Stomach smooth muscle (tissue), 2 donors: ENCODE results near the gene DNAJB2.

ENCODE experiments used
- H3K27ac ChIP-seq: one replicate; pipeline ENCODE4 v1.7.0; 2013; ENCODE audit warnings: mild to moderate bottlenecking, low read length, inconsistent platforms
- H3K27me3 ChIP-seq, 2 donors: one replicate each; pipeline ENCODE4 v1.7.0; 2013; ENCODE audit warnings: low read length in 2 of 2; ENCODE audit not compliant: insufficient read depth in 2 of 2, control insufficient read depth in 1 of 2
- H3K36me3 ChIP-seq, 2 donors: one replicate each; pipeline ENCODE4 v1.7.0; 2013; ENCODE audit warnings: low read length in 2 of 2; ENCODE audit not compliant: control insufficient read depth in 2 of 2, insufficient read depth in 2 of 2
- H3K4me1 ChIP-seq: one replicate; pipeline ENCODE4 v1.7.0; 2013; ENCODE audit warnings: low read length; ENCODE audit not compliant: control insufficient read depth, insufficient read depth
- H3K4me3 ChIP-seq, 2 donors: one replicate each; pipeline ENCODE4 v1.7.0; 2013; ENCODE audit warnings: low read length in 2 of 2
- H3K9ac ChIP-seq, 2 donors: one replicate each; pipeline ENCODE4 v1.7.0; 2013; ENCODE audit warnings: low read length in 2 of 2, mild to moderate bottlenecking in 1 of 2
- H3K9me3 ChIP-seq, 2 donors: one replicate each; pipeline ENCODE4 v1.7.0; 2013; ENCODE audit warnings: low read length in 2 of 2; ENCODE audit not compliant: control insufficient read depth in 2 of 2
- donor health status: healthy.
- donor health status: Pancreatic carcinoma.

The DNAJB2 gene

DNA sequence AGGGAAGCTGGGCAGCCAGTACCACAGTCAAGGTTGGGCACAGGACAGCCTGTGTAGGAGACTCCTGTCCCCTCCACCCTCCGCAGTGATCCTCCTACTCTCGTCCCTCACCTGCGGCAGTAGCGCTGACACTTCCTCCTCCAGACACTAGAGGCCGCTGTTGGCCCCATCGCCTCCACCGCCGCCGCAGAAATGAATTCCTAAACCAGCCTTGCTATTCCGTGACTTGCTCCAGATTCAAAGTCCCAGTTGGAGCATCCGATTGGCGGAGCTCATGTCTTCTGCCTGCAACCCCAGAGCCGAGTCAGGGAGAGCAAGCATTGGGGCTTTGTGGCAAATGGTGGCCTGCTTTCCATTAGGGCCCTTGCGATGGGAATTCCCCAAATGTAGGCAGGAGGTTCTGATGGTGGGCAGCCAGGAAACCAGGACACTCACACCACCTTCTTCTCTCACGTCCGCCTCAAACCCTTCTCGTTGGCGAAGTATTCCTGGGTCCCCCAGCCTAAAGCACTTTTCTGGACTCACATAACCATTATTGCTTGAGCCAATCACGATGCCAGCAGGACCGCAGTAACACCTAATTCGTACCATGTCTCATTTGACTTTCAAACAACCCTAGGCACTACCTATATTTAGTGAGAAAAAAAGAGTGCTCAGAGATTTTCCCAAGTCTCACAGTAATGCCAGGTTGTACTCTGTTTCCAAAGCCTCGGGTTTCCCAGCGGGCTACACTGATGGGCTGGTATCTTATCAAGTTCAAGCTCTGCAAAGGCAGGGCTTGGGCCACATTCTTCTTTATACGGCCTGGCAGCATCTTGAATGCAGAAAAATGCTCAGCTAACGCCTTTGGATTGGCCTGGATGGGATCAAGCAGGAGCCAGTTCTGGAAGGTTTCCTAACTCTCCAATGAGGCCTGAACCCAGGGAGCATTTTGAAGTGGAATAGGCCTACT is 1.2 kb upstream of the DNAJB2 start:
- Histone ChIP-seq H3K9me3 (no peaks in the 10 kb centered on the region), H3K36me3 (peaks cover 24 to 25% of the 10 kb centered on the region in 2 donors), H3K4me3 (peak overlapping the region; percentile 36 to 66), H3K4me1 (peaks cover 56% of the 10 kb centered on the region), H3K27me3 (no peaks in the 10 kb centered on the region), H3K9ac (peak overlapping the region; percentile 52 to 75), H3K27ac (peak overlapping the region; percentile 95)

DNA sequence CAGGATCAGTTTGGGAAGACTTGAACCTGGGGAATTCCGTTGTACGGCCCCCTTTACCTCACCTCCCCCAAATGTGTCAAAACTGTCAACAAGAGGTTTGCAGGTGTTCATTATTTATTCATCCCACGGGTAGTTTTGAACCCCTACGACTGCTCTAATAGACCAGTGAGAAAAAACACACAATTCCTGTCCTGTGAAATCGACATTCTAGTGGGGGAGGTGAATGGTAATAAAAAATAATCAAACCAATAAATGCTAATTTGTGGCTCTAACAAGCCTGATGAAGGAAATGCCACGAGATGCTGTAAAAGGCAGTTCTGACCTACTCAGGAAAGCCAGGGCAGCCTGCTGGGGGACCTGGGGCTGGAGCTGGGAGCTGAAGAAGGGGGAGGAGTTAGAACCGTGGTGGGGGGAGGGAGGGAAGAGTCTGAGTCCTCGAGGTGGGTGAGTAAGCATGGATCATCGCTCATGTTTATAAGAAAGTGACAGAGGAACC is 463 bp upstream of the DNAJB2 start:
- Histone ChIP-seq H3K4me1 (peaks cover 55% of the 10 kb centered on the region), H3K27ac (peak overlapping the region; percentile 95), H3K27me3 (no peaks in the 10 kb centered on the region), H3K9ac (peak overlapping the region; percentile 52 to 75), H3K9me3 (no peaks in the 10 kb centered on the region), H3K4me3 (peak overlapping the region; percentile 21 to 66), H3K36me3 (peaks cover 30 to 32% of the 10 kb centered on the region in 2 donors)

DNA sequence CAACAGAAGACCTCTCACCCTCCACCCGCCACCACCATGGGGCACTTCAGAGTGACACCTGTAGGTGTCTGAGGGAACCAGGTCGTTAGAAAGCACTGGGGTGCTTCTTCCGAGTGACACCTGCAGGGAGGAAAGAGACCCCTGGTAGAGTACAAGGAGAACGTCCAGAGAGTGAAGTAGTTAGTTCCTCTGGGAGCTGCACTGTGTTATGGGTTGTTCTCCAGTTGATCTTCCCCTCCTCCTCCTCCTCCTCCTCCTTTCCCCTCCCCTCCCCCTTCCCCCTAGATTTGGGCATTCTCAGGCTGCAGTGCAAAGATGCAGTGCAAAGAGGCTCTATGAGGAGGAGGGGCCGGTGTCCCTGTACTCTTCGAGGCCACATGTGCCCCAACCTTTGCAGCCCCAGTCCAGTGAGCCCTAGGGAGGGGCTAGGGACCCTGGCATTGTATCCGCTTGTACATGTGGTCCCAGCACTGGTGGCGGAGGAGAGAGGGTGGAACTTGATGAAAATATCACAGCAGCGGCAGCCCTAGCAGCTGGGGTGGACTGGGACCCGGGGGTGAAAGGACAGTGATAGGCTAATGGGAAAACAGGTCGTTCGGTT is 850 bp downstream of the DNAJB2 start:
- Histone ChIP-seq H3K4me1 (peaks cover 47% of the 10 kb centered on the region), H3K36me3 (peaks cover 43% of the 10 kb centered on the region in 2 donors), H3K4me3 (peak overlapping the region; percentile 90 to 93), H3K9ac (peak overlapping the region; percentile 90 to 94), H3K9me3 (no peaks in the 10 kb centered on the region), H3K27ac (peak overlapping the region; percentile 95), H3K27me3 (no peaks in the 10 kb centered on the region)

DNA sequence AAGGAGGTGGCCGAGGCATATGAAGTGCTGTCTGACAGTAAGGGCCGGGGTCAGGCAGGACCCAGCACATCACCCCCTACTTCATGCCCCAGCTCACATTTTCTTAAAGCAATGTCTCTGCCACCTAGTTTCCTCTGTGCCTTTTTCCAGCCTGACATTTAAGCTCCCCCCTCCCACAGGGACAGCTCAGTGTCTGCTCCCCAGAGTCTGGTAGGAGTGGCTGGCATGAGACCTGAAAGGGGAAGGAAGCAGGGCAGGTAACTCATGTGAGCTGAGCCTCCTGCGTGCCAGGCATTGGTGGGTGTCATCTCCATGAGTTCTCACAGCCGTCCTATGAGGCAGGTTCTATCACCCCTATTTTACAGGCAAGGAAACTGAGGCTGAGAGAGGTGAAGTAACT is 1.5 kb downstream of the DNAJB2 start:
- H3K4me3 ChIP-seq = no peak overlapping the region
- peaks cover 45 to 46% of the 10 kb centered on the region in 2 donors for H3K36me3 ChIP-seq
- peak overlapping the region; percentile 95 for H3K27ac ChIP-seq
- H3K27me3 ChIP-seq = no peaks in the 10 kb centered on the region
- peak overlapping the region; percentile 9 to 42 for H3K9ac ChIP-seq
- no peaks in the 10 kb centered on the region for H3K9me3 ChIP-seq
- H3K4me1 ChIP-seq = peaks cover 51% of the 10 kb centered on the region

DNA sequence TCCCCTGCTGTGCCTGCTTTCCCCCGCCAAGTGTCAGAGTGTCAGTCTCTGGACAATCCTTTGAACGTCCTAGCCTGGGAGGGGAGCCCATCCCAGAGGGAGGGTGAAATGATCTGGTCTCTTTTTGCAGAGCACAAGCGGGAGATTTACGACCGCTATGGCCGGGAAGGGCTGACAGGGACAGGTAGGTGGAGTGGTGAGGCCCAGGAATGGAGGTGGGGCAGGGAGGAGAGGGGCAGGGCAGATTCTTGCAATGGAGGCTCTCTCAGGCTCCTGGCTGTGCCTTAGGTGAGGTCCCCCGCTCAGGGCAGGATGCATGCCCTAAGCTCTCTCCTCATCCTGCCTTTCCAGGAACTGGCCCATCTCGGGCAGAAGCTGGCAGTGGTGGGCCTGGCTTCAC is 2.4 kb downstream of the DNAJB2 start:
- peaks cover 53% of the 10 kb centered on the region for H3K4me1 ChIP-seq
- H3K9me3 ChIP-seq = no peaks in the 10 kb centered on the region
- H3K9ac ChIP-seq = peak overlapping the region in 1 of 2 donors; percentile 47
- H3K27me3 ChIP-seq = no peaks in the 10 kb centered on the region
- no peak overlapping the region for H3K27ac ChIP-seq
- H3K4me3 ChIP-seq = no peak overlapping the region
- H3K36me3 ChIP-seq = peaks cover 46% of the 10 kb centered on the region in 2 donors

GRCh38 chr2:219282375-219282774 is 3.2 kb downstream of the DNAJB2 start:
- no peak overlapping the region for H3K9ac ChIP-seq
- H3K36me3 ChIP-seq = peaks cover 46 to 48% of the 10 kb centered on the region in 2 donors
- H3K27ac ChIP-seq = no peak overlapping the region
- no peak overlapping the region for H3K4me3 ChIP-seq
- no peaks in the 10 kb centered on the region for H3K9me3 ChIP-seq
- H3K4me1 ChIP-seq = peaks cover 53% of the 10 kb centered on the region
- no peaks in the 10 kb centered on the region for H3K27me3 ChIP-seq

GRCh38 chr2:219282943-219283581 is 3.9 kb downstream of the DNAJB2 start:
- Histone ChIP-seq H3K4me1 (peaks cover 46% of the 10 kb centered on the region), H3K27ac (no peak overlapping the region), H3K4me3 (no peak overlapping the region), H3K27me3 (no peaks in the 10 kb centered on the region), H3K36me3 (peaks cover 46 to 48% of the 10 kb centered on the region in 2 donors), H3K9me3 (no peaks in the 10 kb centered on the region), H3K9ac (peak overlapping the region in 1 of 2 donors; percentile 21)

- no peak overlapping the region for H3K27ac ChIP-seq
- peaks cover 42% of the 10 kb centered on the region for H3K4me1 ChIP-seq
- H3K9ac ChIP-seq = no peak overlapping the region
- peaks cover 46 to 48% of the 10 kb centered on the region in 2 donors for H3K36me3 ChIP-seq
- no peak overlapping the region for H3K4me3 ChIP-seq
- H3K27me3 ChIP-seq = no peaks in the 10 kb centered on the region
- H3K9me3 ChIP-seq = no peaks in the 10 kb centered on the region
Measured at GRCh38 chr2:219284501-219285372, 5.6 kb downstream of the DNAJB2 start.

DNA sequence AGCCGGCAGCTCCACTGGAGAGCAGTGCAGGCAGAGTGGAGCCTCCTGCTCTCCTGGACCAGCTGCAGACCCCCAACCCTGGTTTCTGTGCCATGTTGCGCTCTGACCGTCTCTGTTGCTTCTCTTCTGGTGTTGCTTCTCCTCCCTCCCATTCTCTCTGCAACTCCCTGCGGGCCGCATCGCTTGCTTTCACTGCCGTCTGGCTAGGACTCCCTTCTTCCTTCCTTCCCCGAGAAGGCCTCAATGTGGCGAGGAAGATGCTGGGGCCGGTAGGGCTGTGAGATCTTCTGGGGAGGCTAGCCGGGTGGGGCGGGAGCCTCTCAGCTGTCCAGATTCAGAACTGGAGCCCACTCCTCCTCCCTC is 6.2 kb downstream of the DNAJB2 start:
- Histone ChIP-seq H3K27ac (no peak overlapping the region), H3K36me3 (peaks cover 46 to 48% of the 10 kb centered on the region in 2 donors), H3K9me3 (no peaks in the 10 kb centered on the region), H3K4me3 (no peak overlapping the region), H3K4me1 (peaks cover 41% of the 10 kb centered on the region), H3K27me3 (no peaks in the 10 kb centered on the region), H3K9ac (no peak overlapping the region)
